ENCODE measurements around the gene MRPS15.

MRPS15 gene

DNA sequence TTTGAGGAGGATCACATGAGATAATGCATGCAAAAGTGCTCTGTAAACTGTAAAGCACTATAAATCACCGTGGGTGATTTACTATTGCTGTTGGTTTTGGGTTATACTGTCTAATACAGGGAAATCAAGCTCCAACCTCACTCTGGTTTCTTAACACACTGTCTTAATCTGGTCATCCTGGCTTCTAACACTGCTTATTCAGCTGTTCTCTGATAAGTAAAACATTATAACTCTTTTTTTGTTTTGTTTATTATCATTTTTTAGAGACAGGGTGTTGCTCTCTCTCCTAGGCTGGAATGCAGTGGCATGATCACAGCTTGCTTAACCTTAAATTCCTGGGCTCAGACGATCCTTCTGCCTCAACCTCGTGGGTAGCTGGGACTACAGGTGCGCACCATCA lies 44.6 kb downstream of the MRPS15 start:
- DNase-seq (ENCODE audit: low spot score) = no peak

DNA sequence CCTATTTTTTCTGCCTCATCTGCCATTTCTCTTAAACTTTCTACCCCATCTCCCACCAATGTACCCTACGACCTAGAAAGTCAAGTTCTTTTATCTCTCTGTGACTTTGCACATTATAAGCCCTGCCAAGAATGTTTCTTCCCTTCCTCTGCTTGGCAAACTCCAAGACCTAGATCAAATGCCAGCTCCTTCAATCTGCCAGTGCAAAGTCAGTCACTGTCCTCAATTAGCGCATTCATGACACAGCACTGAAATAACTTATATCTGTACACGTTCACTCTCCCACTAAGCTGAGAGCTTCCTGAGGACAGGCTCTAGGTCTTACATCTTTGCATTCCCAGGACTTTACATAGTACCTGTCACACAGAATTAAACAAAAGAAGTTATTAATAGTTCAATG lies 45.0 kb downstream of the MRPS15 start:
- no peak for DNase-seq (ENCODE audit: low spot score)

DNA sequence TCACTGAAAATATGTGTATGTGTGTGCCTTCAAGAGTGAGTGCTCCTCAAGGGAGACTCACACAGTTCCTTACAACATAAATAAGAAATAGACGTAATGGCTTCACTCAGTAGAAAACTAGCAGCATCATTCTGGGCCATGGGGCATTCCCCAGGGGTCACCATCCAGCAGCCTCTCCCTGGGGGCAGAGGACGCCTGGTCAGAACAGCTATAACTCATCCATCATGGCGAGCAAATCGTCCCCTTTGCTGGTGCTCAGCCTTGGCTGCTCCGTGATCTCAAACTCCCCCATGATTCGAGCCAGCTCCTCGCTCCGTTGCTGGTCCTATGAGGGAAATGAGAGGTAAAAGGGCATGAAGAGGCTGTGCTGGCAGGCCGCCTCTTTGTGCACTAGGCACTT lies 46.3 kb downstream of the MRPS15 start:
- no peak for DNase-seq (ENCODE audit: low spot score)

DNA sequence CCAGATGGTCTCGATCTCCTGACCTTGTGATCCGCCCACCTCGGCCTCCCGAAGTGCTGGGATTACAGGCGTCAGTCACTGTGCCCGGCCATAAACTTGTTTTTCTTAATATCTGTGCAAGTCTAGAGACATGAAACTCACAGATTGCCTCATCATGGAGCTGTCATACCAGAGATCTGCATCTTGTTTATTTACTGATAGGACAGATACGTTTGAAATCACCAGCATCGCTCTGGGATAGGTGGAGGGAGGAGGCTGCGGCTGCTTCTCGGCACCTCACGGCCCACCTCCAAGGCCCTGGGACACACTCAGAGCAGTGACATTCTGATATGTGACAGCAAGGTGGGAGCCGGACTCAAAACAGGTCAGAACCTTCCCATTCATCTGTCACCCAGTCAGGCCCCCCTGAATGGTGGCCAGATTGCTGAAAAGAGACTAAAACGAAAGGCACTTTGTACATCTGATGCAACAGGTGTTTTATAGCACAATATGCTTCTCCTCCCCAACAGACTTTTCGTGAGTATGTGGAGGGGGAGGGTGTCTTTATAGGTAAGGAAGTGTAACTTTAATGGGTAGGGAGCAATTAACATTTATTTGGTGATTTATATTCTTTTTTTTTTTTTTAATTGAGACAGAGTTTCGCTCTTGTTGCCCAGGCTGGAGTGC lies 48.4 kb downstream of the MRPS15 start:
- DNase-seq (ENCODE audit: low spot score) = no peak

DNA sequence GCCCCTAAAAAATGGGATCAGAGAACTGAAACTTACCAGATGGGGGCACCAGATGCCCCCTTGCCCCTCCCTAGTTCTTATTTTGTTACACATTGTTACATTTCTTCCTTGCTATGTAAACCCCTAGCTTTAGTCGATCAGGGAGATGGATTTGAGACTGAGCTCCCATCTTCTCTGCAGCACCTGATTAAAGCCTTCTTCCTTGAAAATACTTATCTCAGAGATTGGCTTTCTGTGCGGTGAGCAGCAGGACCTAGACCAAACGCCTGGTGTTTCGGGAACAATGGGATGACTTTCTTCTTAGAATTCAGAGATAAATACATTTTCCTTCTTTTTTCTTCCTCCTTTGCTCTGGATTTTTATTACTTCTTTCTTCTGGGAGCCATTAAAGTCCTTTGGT lies 49.8 kb downstream of the MRPS15 start:
- no peak for DNase-seq (ENCODE audit: low spot score)

DNA sequence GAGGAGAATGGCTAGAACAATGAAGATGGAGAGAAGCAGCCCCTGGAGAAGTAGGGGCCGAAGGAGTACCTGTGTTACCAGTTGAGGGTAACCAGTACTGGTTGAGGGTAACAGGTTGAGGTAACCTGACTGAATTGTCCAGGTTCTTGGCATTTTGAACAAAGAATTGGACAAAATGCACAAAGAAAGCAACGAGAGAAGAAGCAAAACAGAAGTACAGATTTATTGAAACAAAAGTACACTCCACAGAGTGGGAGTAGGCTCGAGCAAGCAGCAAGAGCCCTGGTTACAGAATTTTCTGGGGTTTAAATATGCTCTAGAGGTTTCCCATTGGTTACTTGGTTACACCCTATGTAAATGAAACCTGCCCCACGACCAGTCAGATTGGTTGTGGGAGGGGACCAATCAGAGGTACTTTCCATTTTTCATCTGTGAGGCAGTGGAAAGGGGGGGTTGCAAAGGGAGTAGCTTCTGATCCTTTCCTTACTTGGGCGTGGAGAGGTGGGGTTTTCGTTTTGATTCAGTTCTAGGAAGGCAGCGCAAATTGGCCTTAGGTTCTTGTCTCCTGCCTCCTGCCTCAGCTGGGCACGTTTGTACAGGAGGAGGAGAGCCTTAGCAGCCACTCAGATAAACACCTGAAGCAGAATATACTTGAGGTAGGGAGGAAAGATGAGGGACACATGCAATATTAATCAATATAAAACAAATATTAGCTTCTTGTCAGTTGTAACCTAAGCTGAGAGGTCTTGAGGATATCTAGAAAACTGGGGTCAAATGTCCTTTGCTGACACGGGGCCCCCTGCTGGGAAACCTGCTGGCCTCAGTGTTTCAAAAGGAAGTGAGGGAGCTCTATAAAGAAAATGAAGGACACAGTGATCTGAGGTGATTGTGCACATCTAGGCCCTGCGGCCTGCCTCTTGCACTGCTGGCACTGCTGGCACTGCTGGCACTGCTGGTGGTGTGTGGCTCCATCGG lies 52.2 kb downstream of the MRPS15 start:
- peak; percentile 53 for DNase-seq (ENCODE audit: low spot score)

DNA sequence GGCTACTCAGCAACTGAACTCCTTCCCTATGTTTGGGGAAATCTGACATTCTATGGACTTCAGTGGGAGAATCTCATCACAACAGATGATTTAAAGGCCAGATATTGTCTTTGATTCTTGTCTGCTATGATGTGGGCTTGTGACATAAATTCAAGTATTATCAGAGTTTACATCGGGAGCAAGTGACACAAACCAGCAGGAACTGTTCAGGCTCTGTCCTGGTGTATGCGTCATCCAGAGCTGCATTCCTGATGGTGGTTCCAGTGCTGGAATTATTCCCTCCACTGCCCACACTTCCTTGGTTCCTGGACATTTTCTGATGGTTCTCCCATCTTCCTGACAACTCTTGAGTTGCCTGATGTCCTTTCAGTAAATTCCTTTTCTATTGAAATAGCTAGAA lies 55.7 kb downstream of the MRPS15 start:
- no peak for DNase-seq (ENCODE audit: low spot score)

DNA sequence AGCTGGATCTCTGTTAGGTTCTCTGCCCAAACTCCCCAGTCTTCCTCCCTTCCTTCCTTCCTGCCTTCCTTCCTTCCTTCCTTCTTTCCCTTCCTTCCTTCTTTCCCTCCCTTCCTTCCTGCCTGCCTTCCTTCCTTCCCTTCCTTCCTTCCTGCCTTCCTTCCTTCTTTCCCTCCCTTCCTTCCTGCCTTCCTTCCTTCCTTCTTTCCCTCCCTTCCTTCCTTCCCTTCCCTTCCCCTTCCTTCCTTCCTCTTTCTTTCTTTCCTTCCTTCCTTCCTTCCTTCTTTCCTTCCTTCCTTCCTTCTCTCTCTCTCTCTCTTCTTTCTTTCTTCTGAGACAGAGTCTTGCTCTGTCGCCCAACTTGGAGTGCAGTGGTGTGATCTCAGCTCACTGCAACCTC lies 57.7 kb downstream of the MRPS15 start:
- DNase-seq (ENCODE audit: low spot score) = no peak
